Left lung (tissue), 10 donors: ENCODE results near the gene GSG1L2. TPM values are rescaled to one million over a fixed set of nuclear protein-coding genes. Genes with fewer than 3 reads are reported as not detected.

Experiments used
- ATAC-seq: fragments of 200-7000 bp; cut with Tn5 transposase; one replicate; pipeline ENCODE4 v1.9.1; 2020; ENCODE audit warnings: moderate library complexity
- DNase-seq, 4 donors: peaks; one replicate each; pipeline ENCODE4 v3.0.0-alpha.2; 2013 to 2020
- H3K27ac ChIP-seq, 2 donors: fragments of 200-600 bp; sonication (generic) in 1 of 2; one replicate each; pipeline versions ENCODE4 v1.5.0 to v1.8.0; 2020 to 2021
- H3K27me3 ChIP-seq, 2 donors: fragments of 200-600 bp; sonication (generic) in 1 of 2; one replicate each; pipeline versions ENCODE4 v1.5.0 to v1.8.0; 2020 to 2021
- H3K36me3 ChIP-seq, 2 donors: fragments of 200-600 bp; sonication (generic) in 1 of 2; one replicate each; pipeline versions ENCODE4 v1.5.0 to v1.8.0; 2020 to 2021
- H3K4me1 ChIP-seq, 2 donors: fragments of 200-600 bp; one replicate each; pipeline ENCODE4 v1.8.0; 2021
- H3K4me3 ChIP-seq, 2 donors: fragments of 200-600 bp; sonication (generic) in 1 of 2; one replicate each; pipeline versions ENCODE4 v1.5.0 to v1.8.0; 2020 to 2021; ENCODE audit warnings: mild to moderate bottlenecking in 1 of 2
- H3K9me3 ChIP-seq, 2 donors: fragments of 200-600 bp; sonication (generic) in 1 of 2; one replicate each; pipeline versions ENCODE4 v1.5.0 to v1.8.0; 2020 to 2021
- intact Hi-C, 2 donors: fragments of 100-400 bp; cut with DNase I; formaldehyde crosslinking; loops; one replicate each; pipeline versions ENCODE4 v1.11.2 to v1.14.2; 2022
- polyA plus RNA-seq, 6 donors: library from polyadenylated mRNA; unstranded; fragments of 120-200 nt; gene quantifications; one replicate each; pipeline ENCODE4 v1.2.1, GENCODE V29; 2013; ENCODE audit not compliant: insufficient read length in 6 of 6
- total RNA-seq, 2 donors: library from RNA; stranded (reverse); fragmentation: NEBNext Ultra II Directional; extraction: Animal tissue kit (Norgen Biotek cat#: 25700); gene quantifications; one replicate each; pipeline ENCODE4 v1.2.1, GENCODE V29; 2021
- TF ChIP-seq, protein P1 (sequence below), 2 donors: fragments of 200-600 bp; sonication (generic) in 1 of 2; IDR thresholded peaks; one replicate each; pipeline versions ENCODE4 v1.5.0 to v1.8.0; 2021; ENCODE audit warnings: antibody characterized with exemption in 2 of 2
- donor health status: DM: no; HTN: yes; CAD: no.
- donor health status: DM: no; HTN: no; CAD: no.

The GSG1L2 gene
- total and polyA plus RNA-seq, 8 donors, result not detected

DNA sequence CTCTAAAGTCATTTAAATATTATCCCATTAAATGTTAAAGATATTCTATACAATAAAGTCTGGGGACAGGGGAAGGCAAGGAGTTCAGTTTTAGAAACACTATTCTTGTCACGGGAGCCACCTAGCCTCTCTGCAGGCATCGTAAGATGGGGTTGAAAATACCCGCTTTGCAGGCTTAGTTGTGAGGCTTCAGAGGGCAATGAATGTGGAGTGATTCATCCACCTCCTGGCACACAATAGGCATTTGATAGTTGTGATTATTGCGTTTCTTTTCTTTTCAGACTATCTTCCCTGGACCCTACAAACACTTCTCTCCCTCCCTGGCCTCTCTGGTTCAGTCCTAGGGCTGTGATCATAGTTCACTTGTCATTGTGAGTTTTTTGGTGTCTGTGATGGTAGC is 23.4 kb upstream of the GSG1L2 start:
- Histone ChIP-seq H3K4me1 (peaks cover 0 to 3% of the 10 kb centered on the region in 2 donors), H3K27me3 (no peaks in the 10 kb centered on the region), H3K36me3 (no peaks in the 10 kb centered on the region), H3K4me3 (no peak overlapping the region), H3K9me3 (no peaks in the 10 kb centered on the region), H3K27ac (no peak overlapping the region)
- TF ChIP-seq, protein P1, sequence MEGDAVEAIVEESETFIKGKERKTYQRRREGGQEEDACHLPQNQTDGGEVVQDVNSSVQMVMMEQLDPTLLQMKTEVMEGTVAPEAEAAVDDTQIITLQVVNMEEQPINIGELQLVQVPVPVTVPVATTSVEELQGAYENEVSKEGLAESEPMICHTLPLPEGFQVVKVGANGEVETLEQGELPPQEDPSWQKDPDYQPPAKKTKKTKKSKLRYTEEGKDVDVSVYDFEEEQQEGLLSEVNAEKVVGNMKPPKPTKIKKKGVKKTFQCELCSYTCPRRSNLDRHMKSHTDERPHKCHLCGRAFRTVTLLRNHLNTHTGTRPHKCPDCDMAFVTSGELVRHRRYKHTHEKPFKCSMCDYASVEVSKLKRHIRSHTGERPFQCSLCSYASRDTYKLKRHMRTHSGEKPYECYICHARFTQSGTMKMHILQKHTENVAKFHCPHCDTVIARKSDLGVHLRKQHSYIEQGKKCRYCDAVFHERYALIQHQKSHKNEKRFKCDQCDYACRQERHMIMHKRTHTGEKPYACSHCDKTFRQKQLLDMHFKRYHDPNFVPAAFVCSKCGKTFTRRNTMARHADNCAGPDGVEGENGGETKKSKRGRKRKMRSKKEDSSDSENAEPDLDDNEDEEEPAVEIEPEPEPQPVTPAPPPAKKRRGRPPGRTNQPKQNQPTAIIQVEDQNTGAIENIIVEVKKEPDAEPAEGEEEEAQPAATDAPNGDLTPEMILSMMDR (IDR thresholded peaks at IDR 0.05), result no peak
- ATAC-seq, result no peak
- DNase-seq, result no peak
- intact Hi-C loops, result no loop called here

DNA sequence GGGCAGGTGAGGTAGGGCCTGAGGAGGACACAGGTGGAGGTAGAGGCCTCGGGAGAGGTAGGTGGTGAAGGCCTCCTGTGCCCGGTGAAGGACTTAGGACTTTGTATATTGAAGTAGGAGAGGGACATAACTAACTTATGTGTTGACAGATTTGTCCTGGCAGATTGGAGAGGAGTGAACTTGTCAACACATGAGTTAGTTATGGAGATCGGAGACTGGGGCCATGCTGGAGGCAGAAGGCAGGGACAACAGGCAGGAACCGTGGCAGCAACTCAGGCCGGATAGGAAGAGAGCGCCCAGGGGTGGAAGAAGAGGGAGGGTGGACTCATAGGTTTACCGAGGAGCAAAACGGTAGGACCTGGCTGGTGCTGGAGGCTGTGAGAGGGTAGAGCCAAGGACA is 22.3 kb upstream of the GSG1L2 start:
- Histone ChIP-seq H3K27me3 (peaks cover 0 to 1% of the 10 kb centered on the region in 2 donors), H3K36me3 (no peaks in the 10 kb centered on the region), H3K27ac (no peak overlapping the region), H3K4me3 (no peak overlapping the region), H3K4me1 (peaks cover 0 to 3% of the 10 kb centered on the region in 2 donors), H3K9me3 (no peaks in the 10 kb centered on the region)
- TF ChIP-seq, protein P1 (IDR thresholded peaks at IDR 0.05), result no peak
- no peak for ATAC-seq
- DNase-seq, result no peak
- intact Hi-C loops, result no loop called here

DNA sequence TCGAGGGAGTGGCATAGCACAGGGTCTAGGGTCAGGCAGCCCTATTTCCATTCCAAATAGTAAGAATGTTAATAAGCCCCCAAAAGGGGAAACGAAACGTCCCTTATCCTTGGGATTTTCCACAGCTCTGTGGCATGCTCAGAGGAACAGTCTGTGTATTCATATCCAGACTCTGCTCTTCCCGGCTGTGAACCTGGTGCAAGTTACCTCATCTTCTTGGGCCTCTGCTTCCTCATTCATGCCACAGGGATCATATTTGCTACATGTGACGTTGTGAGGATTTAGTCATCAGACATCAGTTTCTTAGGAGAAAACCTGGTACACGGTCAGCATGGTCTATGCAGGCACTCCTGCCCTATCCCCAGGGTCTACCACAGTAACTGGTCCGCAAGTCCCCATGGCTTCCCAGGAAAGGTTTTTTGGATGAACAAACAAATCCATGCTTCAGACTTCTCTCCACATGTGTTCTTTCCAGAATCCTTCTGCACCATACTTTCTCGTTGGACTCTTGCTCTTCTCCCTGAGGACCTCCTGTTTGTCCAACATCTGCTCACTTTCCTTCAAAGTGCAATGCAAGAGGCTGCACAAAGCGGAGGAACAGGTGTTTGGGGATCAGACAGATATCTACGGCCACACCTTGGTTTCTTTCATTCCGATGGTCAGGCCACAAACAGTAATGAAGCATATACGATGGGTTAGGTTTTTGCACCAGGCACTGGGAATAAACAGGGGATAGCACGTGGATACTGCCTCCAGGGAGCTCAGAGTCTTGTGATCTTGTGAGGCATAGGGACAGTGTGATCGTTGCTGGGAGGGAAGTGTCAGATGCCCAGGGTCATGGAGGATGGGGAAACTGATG is 21.5 kb upstream of the GSG1L2 start:
- peaks cover 0 to 9% of the 10 kb centered on the region in 2 donors for H3K27me3 ChIP-seq
- DNase-seq (no peak), ATAC-seq (no peak)
- no peaks in the 10 kb centered on the region for H3K9me3 ChIP-seq
- TF ChIP-seq, protein P1 (IDR thresholded peaks at IDR 0.05), result no peak
- no peak overlapping the region for H3K4me3 ChIP-seq
- no peaks in the 10 kb centered on the region for H3K36me3 ChIP-seq
- H3K27ac ChIP-seq, result no peak overlapping the region
- H3K4me1 ChIP-seq, result peaks cover 0 to 3% of the 10 kb centered on the region in 2 donors
- intact Hi-C loops, result no loop called here

GRCh38 chr17:9842057-9842758 is 20.3 kb upstream of the GSG1L2 start:
- H3K27ac ChIP-seq, result peak overlapping the region in 1 of 2 donors; percentile 48
- intact Hi-C loops, result no loop called here

More at GRCh38 chr17:9842057-9842758, 20.3 kb upstream of the GSG1L2 start:
- DNase-seq, result peak in 3 of 4 donors; percentile 44 to 79 (median 49)
- Histone ChIP-seq H3K9me3 (no peaks in the 10 kb centered on the region), H3K4me3 (no peak overlapping the region), H3K27me3 (peaks cover 0 to 21% of the 10 kb centered on the region in 2 donors), H3K36me3 (no peaks in the 10 kb centered on the region), H3K4me1 (peaks cover 0 to 3% of the 10 kb centered on the region in 2 donors)
- peak; percentile 63 for ATAC-seq
- TF ChIP-seq, protein P1 (IDR thresholded peaks at IDR 0.05), result no peak
